ENCODE data around the gene BMP3.
A peak's percentile ranks its signal among the peaks of the same experiment; 100 is the strongest.
"Not testable (repeated sequence)": the region's sequence is repeated elsewhere in the genome, so short reads cannot be mapped to it uniquely, and the experiment has no call there.

BMP3 gene, protein sequence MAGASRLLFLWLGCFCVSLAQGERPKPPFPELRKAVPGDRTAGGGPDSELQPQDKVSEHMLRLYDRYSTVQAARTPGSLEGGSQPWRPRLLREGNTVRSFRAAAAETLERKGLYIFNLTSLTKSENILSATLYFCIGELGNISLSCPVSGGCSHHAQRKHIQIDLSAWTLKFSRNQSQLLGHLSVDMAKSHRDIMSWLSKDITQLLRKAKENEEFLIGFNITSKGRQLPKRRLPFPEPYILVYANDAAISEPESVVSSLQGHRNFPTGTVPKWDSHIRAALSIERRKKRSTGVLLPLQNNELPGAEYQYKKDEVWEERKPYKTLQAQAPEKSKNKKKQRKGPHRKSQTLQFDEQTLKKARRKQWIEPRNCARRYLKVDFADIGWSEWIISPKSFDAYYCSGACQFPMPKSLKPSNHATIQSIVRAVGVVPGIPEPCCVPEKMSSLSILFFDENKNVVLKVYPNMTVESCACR

GRCh38 chr4:81030061-81030980 lies at the start of gene BMP3:
Gene BMP3, plus strand, starts transcription at chr4:81030708. Its CDS starts 577 bp downstream, at chr4:81031285.
- DNase-seq: no peak

DNA sequence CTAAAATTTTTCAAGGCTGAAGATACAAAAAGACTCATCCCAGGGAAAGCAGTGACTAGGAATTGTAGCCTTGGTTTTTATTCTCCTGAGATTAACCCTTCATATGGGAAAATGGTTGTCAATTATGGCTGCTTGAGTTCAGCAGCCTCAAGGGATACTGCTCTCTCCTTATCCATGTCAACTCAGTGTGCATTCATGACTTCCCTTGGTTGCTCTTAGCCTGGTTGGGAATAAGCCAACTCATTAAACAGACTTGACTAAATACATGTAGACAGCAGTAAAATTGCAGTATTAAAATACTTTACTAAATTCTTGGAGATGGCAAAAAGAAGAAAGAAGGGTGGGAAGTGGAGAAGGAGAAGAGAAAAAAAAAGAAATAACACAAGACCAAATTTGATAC lies 44.5 kb upstream of the BMP3 start:
- no peak for DNase-seq

- DNase-seq: peak; percentile 1
Measured at GRCh38 chr4:80989921-80990544, 40.5 kb upstream of the BMP3 start.

- DNase-seq: no peak
Measured at GRCh38 chr4:80990851-80991250, 39.7 kb upstream of the BMP3 start.

DNA sequence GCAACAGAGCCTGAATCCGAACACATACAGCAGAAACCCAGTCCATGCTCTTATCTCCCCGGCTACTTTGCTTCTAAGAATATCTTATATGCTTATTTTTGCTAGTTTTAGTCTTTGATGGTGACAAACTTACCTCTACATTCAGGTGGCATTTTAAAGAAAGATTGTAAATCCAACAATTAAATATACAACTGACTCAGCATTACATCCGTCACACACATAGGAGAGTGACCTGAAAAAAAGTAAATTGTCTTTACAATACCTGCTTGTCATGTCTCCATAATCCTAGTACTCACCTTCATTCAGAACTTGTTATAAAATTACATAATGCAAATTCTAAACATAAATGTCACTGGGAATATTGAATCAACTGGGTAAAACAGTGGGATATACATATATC lies 30.6 kb upstream of the BMP3 start:
- no peak for DNase-seq

GRCh38 chr4:81003597-81004111 lies 26.9 kb upstream of the BMP3 start:
- DNase-seq: no peak

- DNase-seq: no peak
Measured at GRCh38 chr4:81007417-81007816, 23.1 kb upstream of the BMP3 start.

GRCh38 chr4:81016566-81016965 lies 13.9 kb upstream of the BMP3 start:
- not testable (repeated sequence) for DNase-seq

DNA sequence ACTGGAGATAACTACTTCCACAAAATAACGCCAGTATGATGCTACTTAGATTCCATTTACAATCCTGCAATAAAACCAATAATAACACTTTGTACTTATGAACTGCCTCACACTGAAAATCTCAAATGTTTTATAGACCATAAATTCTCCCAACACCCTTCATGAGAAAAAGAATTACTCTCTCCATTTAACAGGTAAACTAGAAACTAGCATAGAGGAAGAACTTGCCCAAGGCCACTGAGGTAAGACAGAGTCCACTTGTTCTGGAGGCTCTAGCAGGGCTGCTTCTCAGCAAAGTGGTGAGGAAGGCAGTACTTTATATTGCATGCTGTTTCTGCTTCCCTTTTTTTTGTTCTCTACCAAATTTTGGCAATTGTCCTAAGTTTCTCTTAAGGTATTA lies 11.5 kb upstream of the BMP3 start:
- no peak for DNase-seq

DNA sequence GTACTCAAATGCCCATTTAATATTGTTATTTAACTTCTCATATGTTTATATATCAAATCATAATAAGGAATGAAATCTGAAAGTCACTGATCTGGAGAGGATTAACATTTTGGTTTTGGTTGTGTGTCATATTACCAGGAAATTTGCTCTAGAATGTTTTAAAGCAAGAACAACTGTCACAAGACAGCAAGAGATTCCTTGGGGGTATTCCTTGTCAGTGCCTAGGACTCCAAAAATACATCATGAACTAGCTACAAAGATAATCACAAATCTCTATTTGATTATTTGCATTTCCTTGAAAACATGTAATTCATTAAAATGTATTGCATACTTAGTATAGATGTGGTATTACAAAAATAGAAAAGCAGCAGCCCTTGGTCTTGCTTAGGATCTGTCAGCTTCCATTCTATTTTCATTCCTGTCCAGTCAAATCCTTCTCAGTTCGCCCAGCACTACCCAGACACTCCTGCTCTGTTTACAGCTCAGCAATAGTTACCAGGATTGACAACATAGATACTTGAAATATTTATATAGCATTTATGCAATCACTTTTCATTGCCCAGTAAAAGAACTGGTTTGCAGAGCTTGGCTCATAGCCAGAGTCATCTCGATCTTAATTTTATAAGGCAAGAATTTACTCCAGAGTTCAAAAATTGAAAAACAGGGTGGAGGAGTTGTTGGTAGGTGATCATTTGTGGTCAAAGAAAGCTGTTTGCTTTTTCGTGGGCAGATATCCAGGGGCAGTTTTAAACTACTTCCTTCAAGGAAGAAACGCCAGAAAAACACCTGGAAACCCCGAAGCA lies 9.2 kb upstream of the BMP3 start:
- DNase-seq: no peak

GRCh38 chr4:81021981-81022380 lies 8.5 kb upstream of the BMP3 start:
- DNase-seq: no peak

- DNase-seq: no peak
Measured at GRCh38 chr4:81023484-81023883, 7.0 kb upstream of the BMP3 start.

DNA sequence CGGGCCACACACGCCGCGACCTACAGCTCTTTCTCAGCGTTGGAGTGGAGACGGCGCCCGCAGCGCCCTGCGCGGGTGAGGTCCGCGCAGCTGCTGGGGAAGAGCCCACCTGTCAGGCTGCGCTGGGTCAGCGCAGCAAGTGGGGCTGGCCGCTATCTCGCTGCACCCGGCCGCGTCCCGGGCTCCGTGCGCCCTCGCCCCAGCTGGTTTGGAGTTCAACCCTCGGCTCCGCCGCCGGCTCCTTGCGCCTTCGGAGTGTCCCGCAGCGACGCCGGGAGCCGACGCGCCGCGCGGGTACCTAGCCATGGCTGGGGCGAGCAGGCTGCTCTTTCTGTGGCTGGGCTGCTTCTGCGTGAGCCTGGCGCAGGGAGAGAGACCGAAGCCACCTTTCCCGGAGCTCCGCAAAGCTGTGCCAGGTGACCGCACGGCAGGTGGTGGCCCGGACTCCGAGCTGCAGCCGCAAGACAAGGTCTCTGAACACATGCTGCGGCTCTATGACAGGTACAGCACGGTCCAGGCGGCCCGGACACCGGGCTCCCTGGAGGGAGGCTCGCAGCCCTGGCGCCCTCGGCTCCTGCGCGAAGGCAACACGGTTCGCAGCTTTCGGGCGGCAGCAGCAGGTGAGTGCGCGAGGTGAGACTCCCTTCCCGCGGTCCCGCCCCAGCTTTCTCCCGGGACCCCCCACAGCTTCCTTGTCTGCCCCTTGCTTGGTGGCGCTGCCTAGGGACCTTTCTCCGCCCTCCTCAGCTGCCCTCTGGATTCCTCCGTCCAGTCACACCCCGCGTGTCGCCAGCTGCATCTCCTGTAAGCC lies 678 bp downstream of the BMP3 start:
- DNase-seq: no peak

DNA sequence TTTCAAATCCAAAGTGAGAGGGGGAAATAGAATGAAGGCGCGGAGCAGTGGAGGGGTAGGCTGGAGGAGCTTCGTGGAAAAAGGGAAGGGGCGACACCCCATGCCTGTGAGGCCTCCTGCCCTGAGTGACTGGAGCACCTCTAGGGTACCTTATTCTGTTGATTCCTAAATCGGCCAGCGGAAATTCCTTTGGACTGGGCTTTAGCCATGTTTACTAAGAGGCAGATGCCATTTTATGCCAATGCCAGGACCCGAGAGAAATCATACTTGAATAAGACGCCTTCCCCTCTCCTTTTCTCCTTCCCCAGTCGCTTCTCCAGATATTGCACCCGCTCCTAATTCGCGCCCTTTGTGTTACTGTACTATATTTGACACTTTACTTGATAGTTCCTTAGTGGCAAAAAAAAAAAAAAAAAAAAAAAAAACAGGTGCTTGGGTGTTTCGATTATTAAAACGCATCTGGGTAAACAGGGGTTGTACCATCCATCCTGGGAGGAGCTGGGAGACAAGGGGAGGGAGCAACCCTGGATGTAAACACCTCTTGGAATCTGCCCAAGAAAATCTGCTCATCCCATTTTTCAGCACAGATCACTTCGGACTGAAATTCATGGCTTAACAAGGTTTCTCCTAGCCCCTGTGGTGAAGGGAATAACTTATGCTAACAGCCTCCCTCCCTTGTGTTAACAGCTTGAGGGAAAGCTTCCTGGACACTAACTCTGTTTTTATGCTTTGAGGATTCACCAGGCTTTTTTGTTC lies 1.5 kb downstream of the BMP3 start:
- DNase-seq: no peak

DNA sequence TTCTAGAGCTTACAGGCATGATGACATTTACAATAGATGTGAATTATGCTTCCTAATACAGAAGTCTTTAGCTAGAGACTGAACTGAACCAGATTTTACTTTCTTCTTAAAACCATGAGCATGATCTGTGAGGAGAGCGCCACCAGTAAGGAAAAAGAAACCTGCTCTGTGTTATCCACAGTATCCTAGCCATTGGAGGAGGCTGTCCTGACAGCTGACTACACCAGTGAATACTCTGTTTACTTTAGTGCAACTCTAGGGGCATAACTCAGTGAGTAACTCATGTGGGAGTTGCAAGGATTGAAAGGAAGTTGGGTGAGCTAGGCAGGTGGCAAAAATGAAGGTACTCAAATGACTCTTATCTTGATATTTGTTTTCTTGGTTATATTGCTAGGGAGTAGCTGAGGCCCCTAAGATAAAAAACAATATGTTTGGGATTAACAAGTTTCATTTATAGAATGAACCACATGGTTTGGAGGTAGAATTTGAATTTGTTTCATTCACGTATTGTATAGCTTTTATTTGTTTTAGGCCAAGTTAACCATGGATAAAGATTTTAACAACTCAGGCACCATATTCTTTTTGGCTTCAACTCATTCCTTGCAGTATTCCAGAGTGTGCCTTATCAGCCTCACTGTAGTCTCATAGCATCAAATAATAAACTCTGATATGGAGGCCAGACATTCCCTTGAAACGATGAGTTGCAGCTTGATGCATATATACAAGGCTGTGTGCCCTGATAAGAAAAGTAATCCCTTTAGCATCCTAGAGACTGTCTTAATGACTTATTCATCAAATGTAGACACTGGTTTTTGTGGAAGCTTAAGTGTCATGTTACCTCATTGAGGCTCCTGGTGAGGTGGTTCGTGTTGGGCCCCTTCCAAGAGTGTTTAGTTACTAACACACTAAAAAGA lies 2.5 kb downstream of the BMP3 start:
- no peak for DNase-seq

DNA sequence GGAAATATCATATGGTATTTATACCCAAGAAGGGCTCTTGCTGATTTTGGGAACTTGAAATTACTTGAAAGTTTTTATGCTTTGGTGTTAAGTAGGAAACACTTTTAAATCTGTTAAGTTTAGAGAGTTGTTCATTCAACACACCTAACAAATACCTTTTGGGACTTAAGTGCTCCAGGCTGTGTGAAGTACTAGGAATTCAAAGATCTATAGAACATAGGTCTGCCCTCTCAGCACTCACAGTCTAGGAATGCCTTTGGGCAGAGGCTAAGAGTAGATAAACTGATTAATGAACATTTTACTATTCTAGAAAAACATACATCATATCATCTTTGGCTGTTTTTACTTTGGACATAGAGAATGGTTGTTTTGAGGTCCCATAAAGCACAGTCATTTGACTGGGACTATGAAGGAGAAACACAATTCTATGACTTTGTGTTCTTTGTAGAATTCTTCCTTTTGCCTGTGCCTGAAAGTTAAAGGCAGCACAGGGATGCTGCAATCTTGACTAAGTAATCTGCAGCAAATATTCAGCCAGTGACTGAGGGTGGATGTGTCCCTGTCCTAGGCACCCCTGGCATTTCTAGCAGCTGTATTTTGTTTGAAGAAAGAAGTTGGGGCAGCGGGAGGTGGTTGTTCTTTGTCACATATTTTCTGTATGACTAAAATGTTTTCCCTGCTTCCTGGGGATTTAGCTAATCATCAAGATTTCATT lies 8.3 kb downstream of the BMP3 start:
- DNase-seq: no peak

GRCh38 chr4:81039351-81039972 lies 9.0 kb downstream of the BMP3 start:
- DNase-seq: no peak

GRCh38 chr4:81040012-81040659 lies 9.6 kb downstream of the BMP3 start:
- DNase-seq: no peak
